ENCODE measurements around the gene SPAG4.

SPAG4 gene

GRCh38 chr20:35602851-35603495 is 12.7 kb upstream of the SPAG4 start:
- H3K27me3 ChIP-seq (ENCODE audit: insufficient read depth, low read length) = peaks cover 55% of the 10 kb centered on the region

GRCh38 chr20:35603695-35604448 is 11.8 kb upstream of the SPAG4 start:
- Histone ChIP-seq H3K27me3 (ENCODE audit: insufficient read depth, low read length) (peaks cover 47% of the 10 kb centered on the region), H3K4me1 (ENCODE audit: insufficient read depth, low read length) (peaks cover 5% of the 10 kb centered on the region), H3K9me3 (ENCODE audit: low read length) (no peaks in the 10 kb centered on the region), H2AFZ (ENCODE audit: low read depth, low read length) (no peak overlapping the region), H3K36me3 (ENCODE audit: insufficient read depth, low read length) (no peaks in the 10 kb centered on the region), H3K4me3 (ENCODE audit: low read length) (no peak overlapping the region)

More at GRCh38 chr20:35602851-35603495, 12.7 kb upstream of the SPAG4 start:
- peaks cover 5% of the 10 kb centered on the region for H3K4me1 ChIP-seq (ENCODE audit: insufficient read depth, low read length)
- H3K36me3 ChIP-seq (ENCODE audit: insufficient read depth, low read length) = no peaks in the 10 kb centered on the region
- no peak overlapping the region for H3K4me3 ChIP-seq (ENCODE audit: low read length)
- no peaks in the 10 kb centered on the region for H3K9me3 ChIP-seq (ENCODE audit: low read length)
- H2AFZ ChIP-seq (ENCODE audit: low read depth, low read length) = no peak overlapping the region

- Histone ChIP-seq H3K4me3 (ENCODE audit: low read length) (no peak overlapping the region), H3K4me1 (ENCODE audit: insufficient read depth, low read length) (peaks cover 5% of the 10 kb centered on the region), H3K9me3 (ENCODE audit: low read length) (no peaks in the 10 kb centered on the region), H3K36me3 (ENCODE audit: insufficient read depth, low read length) (no peaks in the 10 kb centered on the region), H3K27me3 (ENCODE audit: insufficient read depth, low read length) (peaks cover 42% of the 10 kb centered on the region), H2AFZ (ENCODE audit: low read depth, low read length) (no peak overlapping the region)
These were observed 11.2 kb upstream of the SPAG4 start for GRCh38 chr20:35604449-35604747.

- H3K4me3 ChIP-seq (ENCODE audit: low read length) = no peak overlapping the region
- H3K4me1 ChIP-seq (ENCODE audit: insufficient read depth, low read length) = peaks cover 3% of the 10 kb centered on the region
- H3K9me3 ChIP-seq (ENCODE audit: low read length) = no peaks in the 10 kb centered on the region
- peaks cover 25% of the 10 kb centered on the region for H3K27me3 ChIP-seq (ENCODE audit: insufficient read depth, low read length)
- H2AFZ ChIP-seq (ENCODE audit: low read depth, low read length) = no peak overlapping the region
- H3K36me3 ChIP-seq (ENCODE audit: insufficient read depth, low read length) = no peaks in the 10 kb centered on the region
These were observed 9.5 kb upstream of the SPAG4 start for GRCh38 chr20:35606127-35606526.

- Histone ChIP-seq H3K36me3 (ENCODE audit: insufficient read depth, low read length) (no peaks in the 10 kb centered on the region), H3K4me1 (ENCODE audit: insufficient read depth, low read length) (no peaks in the 10 kb centered on the region), H3K9me3 (ENCODE audit: low read length) (no peaks in the 10 kb centered on the region), H3K27me3 (ENCODE audit: insufficient read depth, low read length) (peaks cover 17% of the 10 kb centered on the region), H2AFZ (ENCODE audit: low read depth, low read length) (no peak overlapping the region), H3K4me3 (ENCODE audit: low read length) (no peak overlapping the region)
These were observed 8.5 kb upstream of the SPAG4 start for GRCh38 chr20:35607003-35607735.

GRCh38 chr20:35610833-35611427 is 4.7 kb upstream of the SPAG4 start:
- Histone ChIP-seq H3K4me1 (ENCODE audit: insufficient read depth, low read length) (no peaks in the 10 kb centered on the region), H3K4me3 (ENCODE audit: low read length) (no peak overlapping the region), H3K27me3 (ENCODE audit: insufficient read depth, low read length) (no peaks in the 10 kb centered on the region), H3K36me3 (ENCODE audit: insufficient read depth, low read length) (no peaks in the 10 kb centered on the region), H2AFZ (ENCODE audit: low read depth, low read length) (no peak overlapping the region), H3K9me3 (ENCODE audit: low read length) (no peaks in the 10 kb centered on the region)

GRCh38 chr20:35611482-35611881 is 4.1 kb upstream of the SPAG4 start:
- Histone ChIP-seq H3K4me1 (ENCODE audit: insufficient read depth, low read length) (no peaks in the 10 kb centered on the region), H3K9me3 (ENCODE audit: low read length) (no peaks in the 10 kb centered on the region), H2AFZ (ENCODE audit: low read depth, low read length) (no peak overlapping the region), H3K4me3 (ENCODE audit: low read length) (no peak overlapping the region), H3K36me3 (ENCODE audit: insufficient read depth, low read length) (no peaks in the 10 kb centered on the region), H3K27me3 (ENCODE audit: insufficient read depth, low read length) (no peaks in the 10 kb centered on the region)

GRCh38 chr20:35616465-35617396 is 1.1 kb downstream of the SPAG4 start:
- Histone ChIP-seq H3K4me3 (ENCODE audit: low read length) (peak overlapping the region; percentile 44), H3K4me1 (ENCODE audit: insufficient read depth, low read length) (peaks cover 12% of the 10 kb centered on the region), H2AFZ (ENCODE audit: low read depth, low read length) (peak overlapping the region; percentile 49), H3K9me3 (ENCODE audit: low read length) (no peaks in the 10 kb centered on the region), H3K27me3 (ENCODE audit: insufficient read depth, low read length) (no peaks in the 10 kb centered on the region), H3K36me3 (ENCODE audit: insufficient read depth, low read length) (peaks cover 6% of the 10 kb centered on the region)

GRCh38 chr20:35617397-35618262 is 2.0 kb downstream of the SPAG4 start:
- H3K9me3 ChIP-seq (ENCODE audit: low read length) = no peaks in the 10 kb centered on the region

GRCh38 chr20:35618263-35619131 is 2.9 kb downstream of the SPAG4 start:
- Histone ChIP-seq H3K36me3 (ENCODE audit: insufficient read depth, low read length) (peaks cover 6% of the 10 kb centered on the region), H3K27me3 (ENCODE audit: insufficient read depth, low read length) (no peaks in the 10 kb centered on the region), H2AFZ (ENCODE audit: low read depth, low read length) (no peak overlapping the region), H3K4me1 (ENCODE audit: insufficient read depth, low read length) (peaks cover 12% of the 10 kb centered on the region), H3K9me3 (ENCODE audit: low read length) (no peaks in the 10 kb centered on the region), H3K4me3 (ENCODE audit: low read length) (no peak overlapping the region)

More at GRCh38 chr20:35617397-35618262, 2.0 kb downstream of the SPAG4 start:
- Histone ChIP-seq H2AFZ (ENCODE audit: low read depth, low read length) (peak overlapping the region; percentile 49), H3K4me3 (ENCODE audit: low read length) (peak overlapping the region; percentile 37), H3K27me3 (ENCODE audit: insufficient read depth, low read length) (no peaks in the 10 kb centered on the region), H3K4me1 (ENCODE audit: insufficient read depth, low read length) (peaks cover 12% of the 10 kb centered on the region), H3K36me3 (ENCODE audit: insufficient read depth, low read length) (peaks cover 6% of the 10 kb centered on the region)
